ENCODE measurements around the gene PHACTR1.

PHACTR1 gene

GRCh38 chr6:12851123-12851695 is 134.6 kb downstream of the PHACTR1 start:
- no peak for DNase-seq

GRCh38 chr6:12861603-12862002 is 145.0 kb downstream of the PHACTR1 start:
- DNase-seq = no peak

GRCh38 chr6:12865117-12865516 is 148.6 kb downstream of the PHACTR1 start:
- DNase-seq = no peak

- DNase-seq = no peak
These were observed 149.2 kb downstream of the PHACTR1 start for GRCh38 chr6:12865671-12866181.

- no peak for DNase-seq
These were observed 150.0 kb downstream of the PHACTR1 start for GRCh38 chr6:12866422-12867029.

- DNase-seq = no peak
These were observed 153.4 kb downstream of the PHACTR1 start for GRCh38 chr6:12869816-12870432.

- no peak for DNase-seq
These were observed 157.1 kb downstream of the PHACTR1 start for GRCh38 chr6:12873691-12874090.

GRCh38 chr6:12875051-12875450 is 158.5 kb downstream of the PHACTR1 start:
- DNase-seq = no peak

- DNase-seq = no peak
These were observed 162.2 kb downstream of the PHACTR1 start for GRCh38 chr6:12878741-12879140.

- no peak for DNase-seq
These were observed 166.3 kb downstream of the PHACTR1 start for GRCh38 chr6:12882761-12883290.

GRCh38 chr6:12884983-12885382 is 168.4 kb downstream of the PHACTR1 start:
- no peak for DNase-seq

GRCh38 chr6:12886961-12887775 is 170.6 kb downstream of the PHACTR1 start:
- DNase-seq = no peak

GRCh38 chr6:12890171-12890790 is 173.7 kb downstream of the PHACTR1 start:
- DNase-seq = no peak

GRCh38 chr6:12891595-12891994 is 175.0 kb downstream of the PHACTR1 start:
- DNase-seq = no peak

GRCh38 chr6:12892151-12892550 is 175.6 kb downstream of the PHACTR1 start:
- no peak for DNase-seq

- no peak for DNase-seq
These were observed 176.5 kb downstream of the PHACTR1 start for GRCh38 chr6:12893036-12893435.

GRCh38 chr6:12895721-12896120 is 179.2 kb downstream of the PHACTR1 start:
- no peak for DNase-seq

GRCh38 chr6:12896208-12896733 is 179.7 kb downstream of the PHACTR1 start:
- DNase-seq = no peak

- DNase-seq = no peak
These were observed 182.0 kb downstream of the PHACTR1 start for GRCh38 chr6:12898603-12899002.

- no peak for DNase-seq
These were observed 182.7 kb downstream of the PHACTR1 start for GRCh38 chr6:12899046-12899833.

- no peak for DNase-seq
These were observed 186.7 kb downstream of the PHACTR1 start for GRCh38 chr6:12903246-12903645.

- DNase-seq = no peak
These were observed 193.3 kb downstream of the PHACTR1 start for GRCh38 chr6:12909833-12910232.

All from NCI-H1694 (cell line).